ENCODE data around the gene GPR31.
A peak's percentile ranks its signal among the peaks of the same experiment; 100 is the strongest.

GPR31 gene

DNA sequence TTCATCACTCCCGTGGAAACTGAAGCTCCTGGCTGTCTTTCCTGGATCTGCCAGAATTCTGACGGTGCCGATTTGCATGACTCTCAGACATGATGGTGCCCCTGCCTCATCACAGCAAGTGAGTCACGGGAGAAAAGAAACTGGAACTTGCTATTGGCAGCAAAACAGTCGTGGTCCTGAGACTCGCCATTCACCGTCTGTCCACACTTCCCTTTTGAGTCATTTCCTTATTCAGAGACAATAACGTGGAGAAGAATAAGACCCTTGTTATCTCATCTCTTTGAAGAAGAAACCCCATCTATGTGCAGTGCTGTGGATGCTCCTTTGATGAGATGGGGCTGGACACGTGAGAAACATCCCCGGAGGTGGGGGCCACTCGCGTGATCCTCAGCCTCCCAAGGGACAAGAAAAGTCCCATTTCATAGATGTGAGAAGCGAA, 4.2 kb downstream of the GPR31 start:
- no peaks in the 10 kb centered on the region for H3K4me1 ChIP-seq (ENCODE audit: control insufficient read depth, insufficient read depth, low read length, poor library complexity, severe bottlenecking)
- no peaks in the 10 kb centered on the region for H3K36me3 ChIP-seq (ENCODE audit: control insufficient read depth, insufficient read depth, low read length)
- H3K4me3 ChIP-seq (ENCODE audit: insufficient read depth, low read depth, low read length, poor library complexity, severe bottlenecking) = peak overlapping the region; percentile 37
- no peak overlapping the region for H3K27ac ChIP-seq (ENCODE audit: insufficient read depth, low read length, poor library complexity, severe bottlenecking)
- no peaks in the 10 kb centered on the region for H3K27me3 ChIP-seq (replicated peaks; ENCODE audit: control insufficient read depth, insufficient read depth, low read length, poor library complexity, severe bottlenecking)
- peak in 1 of 3 donors; percentile 42 for DNase-seq
- no peaks in the 10 kb centered on the region for H3K9me3 ChIP-seq (ENCODE audit: control insufficient read depth, low read length)

DNA sequence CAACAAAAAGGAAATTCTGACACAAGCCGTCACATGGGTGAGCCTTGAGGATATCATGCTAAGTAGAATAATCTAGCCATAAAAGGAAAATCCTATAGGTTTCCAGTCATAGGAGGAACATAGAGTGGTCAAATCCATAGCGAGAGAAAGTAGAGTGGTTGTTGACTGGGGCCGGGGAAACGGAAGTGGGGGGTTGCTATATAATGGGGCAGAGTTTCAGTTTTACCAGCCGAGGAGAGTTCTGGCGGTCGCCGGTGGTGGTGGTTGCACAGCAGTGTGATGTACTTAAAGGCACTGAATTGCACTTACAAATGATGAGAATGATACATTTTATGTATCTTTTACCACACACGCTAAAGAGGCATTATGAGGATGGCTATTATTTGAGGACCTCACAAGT, 4.9 kb downstream of the GPR31 start:
- no peak for DNase-seq
- H3K4me3 ChIP-seq (ENCODE audit: insufficient read depth, low read depth, low read length, poor library complexity, severe bottlenecking) = peak overlapping the region; percentile 37
- no peak overlapping the region for H3K27ac ChIP-seq (ENCODE audit: insufficient read depth, low read length, poor library complexity, severe bottlenecking)
- H3K36me3 ChIP-seq (ENCODE audit: control insufficient read depth, insufficient read depth, low read length) = no peaks in the 10 kb centered on the region
- H3K9me3 ChIP-seq (ENCODE audit: control insufficient read depth, low read length) = no peaks in the 10 kb centered on the region
- H3K4me1 ChIP-seq (ENCODE audit: control insufficient read depth, insufficient read depth, low read length, poor library complexity, severe bottlenecking) = no peaks in the 10 kb centered on the region
- H3K27me3 ChIP-seq (replicated peaks; ENCODE audit: control insufficient read depth, insufficient read depth, low read length, poor library complexity, severe bottlenecking) = no peaks in the 10 kb centered on the region

- H3K36me3 ChIP-seq (ENCODE audit: control insufficient read depth, insufficient read depth, low read length) = no peaks in the 10 kb centered on the region
- H3K27me3 ChIP-seq (replicated peaks; ENCODE audit: control insufficient read depth, insufficient read depth, low read length, poor library complexity, severe bottlenecking) = no peaks in the 10 kb centered on the region
- no peak overlapping the region for H3K4me3 ChIP-seq (ENCODE audit: insufficient read depth, low read depth, low read length, poor library complexity, severe bottlenecking)
- no peaks in the 10 kb centered on the region for H3K9me3 ChIP-seq (ENCODE audit: control insufficient read depth, low read length)
- H3K4me1 ChIP-seq (ENCODE audit: control insufficient read depth, insufficient read depth, low read length, poor library complexity, severe bottlenecking) = no peaks in the 10 kb centered on the region
- DNase-seq = no peak
- H3K27ac ChIP-seq (ENCODE audit: insufficient read depth, low read length, poor library complexity, severe bottlenecking) = no peak overlapping the region
Measured at GRCh38 chr6:167151648-167152047, 6.1 kb downstream of the GPR31 start.

DNA sequence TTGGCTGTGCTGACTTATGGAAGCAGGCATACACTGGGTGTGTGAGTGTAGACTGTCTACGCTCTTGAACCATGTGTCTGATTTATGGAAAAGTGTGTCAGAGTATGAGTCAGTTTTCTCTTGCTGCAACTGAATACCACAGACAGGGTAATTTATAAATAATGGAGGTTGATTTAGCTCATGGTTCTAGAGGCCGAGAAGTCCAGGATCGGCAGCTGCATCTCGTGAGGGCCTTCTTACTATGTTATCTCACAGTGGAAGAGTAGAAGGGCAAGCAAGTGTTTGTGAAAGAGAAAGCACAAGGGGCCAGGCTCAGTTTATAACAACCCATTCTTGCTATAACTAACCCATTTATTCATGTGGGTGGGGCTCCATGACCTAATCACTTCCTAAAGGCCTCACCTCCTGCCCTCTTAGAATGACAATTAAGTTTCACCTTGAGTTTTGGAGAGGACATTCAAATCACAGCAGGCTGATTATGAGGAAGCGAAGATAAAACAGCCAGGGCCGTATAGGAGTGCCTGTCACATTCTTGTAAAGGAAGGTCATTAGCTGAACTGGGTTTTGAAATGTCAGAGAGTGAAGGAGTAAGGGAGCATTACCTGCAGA, 6.7 kb downstream of the GPR31 start:
- H3K27ac ChIP-seq (ENCODE audit: insufficient read depth, low read length, poor library complexity, severe bottlenecking) = no peak overlapping the region
- no peak overlapping the region for H3K4me3 ChIP-seq (ENCODE audit: insufficient read depth, low read depth, low read length, poor library complexity, severe bottlenecking)
- no peaks in the 10 kb centered on the region for H3K4me1 ChIP-seq (ENCODE audit: control insufficient read depth, insufficient read depth, low read length, poor library complexity, severe bottlenecking)
- no peaks in the 10 kb centered on the region for H3K27me3 ChIP-seq (replicated peaks; ENCODE audit: control insufficient read depth, insufficient read depth, low read length, poor library complexity, severe bottlenecking)
- DNase-seq = no peak
- H3K9me3 ChIP-seq (ENCODE audit: control insufficient read depth, low read length) = no peaks in the 10 kb centered on the region
- H3K36me3 ChIP-seq (ENCODE audit: control insufficient read depth, insufficient read depth, low read length) = no peaks in the 10 kb centered on the region

- H3K27me3 ChIP-seq (replicated peaks; ENCODE audit: control insufficient read depth, insufficient read depth, low read length, poor library complexity, severe bottlenecking) = no peaks in the 10 kb centered on the region
- DNase-seq = no peak
- H3K9me3 ChIP-seq (ENCODE audit: control insufficient read depth, low read length) = no peaks in the 10 kb centered on the region
- no peaks in the 10 kb centered on the region for H3K36me3 ChIP-seq (ENCODE audit: control insufficient read depth, insufficient read depth, low read length)
- H3K4me1 ChIP-seq (ENCODE audit: control insufficient read depth, insufficient read depth, low read length, poor library complexity, severe bottlenecking) = no peaks in the 10 kb centered on the region
- H3K4me3 ChIP-seq (ENCODE audit: insufficient read depth, low read depth, low read length, poor library complexity, severe bottlenecking) = no peak overlapping the region
- no peak overlapping the region for H3K27ac ChIP-seq (ENCODE audit: insufficient read depth, low read length, poor library complexity, severe bottlenecking)
Measured at GRCh38 chr6:167148997-167149396, 8.8 kb downstream of the GPR31 start.

- no peaks in the 10 kb centered on the region for H3K27me3 ChIP-seq (replicated peaks; ENCODE audit: control insufficient read depth, insufficient read depth, low read length, poor library complexity, severe bottlenecking)
- H3K4me3 ChIP-seq (ENCODE audit: insufficient read depth, low read depth, low read length, poor library complexity, severe bottlenecking) = no peak overlapping the region
- no peak overlapping the region for H3K27ac ChIP-seq (ENCODE audit: insufficient read depth, low read length, poor library complexity, severe bottlenecking)
- no peaks in the 10 kb centered on the region for H3K36me3 ChIP-seq (ENCODE audit: control insufficient read depth, insufficient read depth, low read length)
- no peaks in the 10 kb centered on the region for H3K4me1 ChIP-seq (ENCODE audit: control insufficient read depth, insufficient read depth, low read length, poor library complexity, severe bottlenecking)
- DNase-seq = no peak
- no peaks in the 10 kb centered on the region for H3K9me3 ChIP-seq (ENCODE audit: control insufficient read depth, low read length)
Measured at GRCh38 chr6:167148021-167148420, 9.8 kb downstream of the GPR31 start.

GRCh38 chr6:167146977-167147376, 10.8 kb downstream of the GPR31 start:
- no peaks in the 10 kb centered on the region for H3K27me3 ChIP-seq (replicated peaks; ENCODE audit: control insufficient read depth, insufficient read depth, low read length, poor library complexity, severe bottlenecking)

DNA sequence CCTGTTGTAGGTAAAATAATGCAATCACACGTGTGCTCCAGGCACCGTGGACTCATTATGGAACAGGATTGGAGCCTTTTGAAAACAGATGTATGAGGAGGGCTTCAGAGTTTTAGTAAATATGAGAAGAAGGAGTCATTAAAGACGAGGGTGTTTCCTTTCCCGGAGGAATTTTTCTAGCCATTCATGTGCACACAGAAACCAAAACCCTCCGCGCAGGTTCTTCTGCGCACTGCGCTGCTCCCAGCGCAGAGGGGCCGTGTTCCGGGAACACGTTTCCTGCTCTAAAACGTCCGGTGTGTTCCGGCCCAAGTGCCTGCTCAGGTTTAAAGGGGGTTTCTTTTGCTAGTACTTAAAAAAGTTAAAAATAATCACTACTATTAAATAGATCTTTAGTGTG, 11.6 kb downstream of the GPR31 start:
- no peak overlapping the region for H3K27ac ChIP-seq (ENCODE audit: insufficient read depth, low read length, poor library complexity, severe bottlenecking)
- DNase-seq = no peak
- H3K36me3 ChIP-seq (ENCODE audit: control insufficient read depth, insufficient read depth, low read length) = no peaks in the 10 kb centered on the region
- H3K4me3 ChIP-seq (ENCODE audit: insufficient read depth, low read depth, low read length, poor library complexity, severe bottlenecking) = no peak overlapping the region
- H3K9me3 ChIP-seq (ENCODE audit: control insufficient read depth, low read length) = no peaks in the 10 kb centered on the region
- peaks cover 8% of the 10 kb centered on the region for H3K4me1 ChIP-seq (ENCODE audit: control insufficient read depth, insufficient read depth, low read length, poor library complexity, severe bottlenecking)
- H3K27me3 ChIP-seq (replicated peaks; ENCODE audit: control insufficient read depth, insufficient read depth, low read length, poor library complexity, severe bottlenecking) = no peaks in the 10 kb centered on the region

More at GRCh38 chr6:167146977-167147376, 10.8 kb downstream of the GPR31 start:
- H3K27ac ChIP-seq (ENCODE audit: insufficient read depth, low read length, poor library complexity, severe bottlenecking) = no peak overlapping the region
- H3K4me3 ChIP-seq (ENCODE audit: insufficient read depth, low read depth, low read length, poor library complexity, severe bottlenecking) = no peak overlapping the region
- H3K36me3 ChIP-seq (ENCODE audit: control insufficient read depth, insufficient read depth, low read length) = no peaks in the 10 kb centered on the region
- H3K4me1 ChIP-seq (ENCODE audit: control insufficient read depth, insufficient read depth, low read length, poor library complexity, severe bottlenecking) = peaks cover 2% of the 10 kb centered on the region
- DNase-seq = no peak
- no peaks in the 10 kb centered on the region for H3K9me3 ChIP-seq (ENCODE audit: control insufficient read depth, low read length)

- Histone ChIP-seq H3K4me1 (ENCODE audit: control insufficient read depth, insufficient read depth, low read length, poor library complexity, severe bottlenecking) (peaks cover 13% of the 10 kb centered on the region), H3K27ac (ENCODE audit: insufficient read depth, low read length, poor library complexity, severe bottlenecking) (no peak overlapping the region)
- DNase-seq = no peak
Measured at GRCh38 chr6:167145461-167145860, 12.3 kb downstream of the GPR31 start.

DNA sequence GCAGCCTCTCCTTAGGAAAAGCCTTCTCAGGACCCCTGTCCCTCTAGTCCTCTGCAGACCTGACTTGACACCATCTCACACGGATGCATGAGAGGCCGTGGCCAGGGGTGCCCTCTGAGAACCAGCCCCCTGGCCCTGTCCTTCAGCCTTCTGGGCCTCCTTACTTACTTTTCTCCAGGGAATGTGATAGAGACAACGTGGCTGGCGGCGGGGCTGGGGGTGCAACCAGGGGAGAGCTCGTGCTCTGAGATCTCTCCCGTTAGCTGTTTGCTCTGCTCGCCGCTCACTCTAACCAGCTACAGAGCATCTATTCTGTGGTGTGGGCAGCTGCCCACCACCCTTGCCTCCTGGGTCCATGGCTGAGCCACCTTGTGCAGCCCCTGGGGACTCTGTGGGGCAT, 14.7 kb downstream of the GPR31 start:
- H3K4me1 ChIP-seq (ENCODE audit: control insufficient read depth, insufficient read depth, low read length, poor library complexity, severe bottlenecking) = peaks cover 13% of the 10 kb centered on the region
- H3K9me3 ChIP-seq (ENCODE audit: control insufficient read depth, low read length) = no peaks in the 10 kb centered on the region
- no peak for DNase-seq
- H3K27ac ChIP-seq (ENCODE audit: insufficient read depth, low read length, poor library complexity, severe bottlenecking) = no peak overlapping the region
- H3K36me3 ChIP-seq (ENCODE audit: control insufficient read depth, insufficient read depth, low read length) = peaks cover under 1% of the 10 kb centered on the region
- H3K4me3 ChIP-seq (ENCODE audit: insufficient read depth, low read depth, low read length, poor library complexity, severe bottlenecking) = no peak overlapping the region
- H3K27me3 ChIP-seq (replicated peaks; ENCODE audit: control insufficient read depth, insufficient read depth, low read length, poor library complexity, severe bottlenecking) = no peaks in the 10 kb centered on the region

More at GRCh38 chr6:167145461-167145860, 12.3 kb downstream of the GPR31 start:
- Histone ChIP-seq H3K36me3 (ENCODE audit: control insufficient read depth, insufficient read depth, low read length) (no peaks in the 10 kb centered on the region), H3K9me3 (ENCODE audit: control insufficient read depth, low read length) (no peaks in the 10 kb centered on the region), H3K27me3 (replicated peaks; ENCODE audit: control insufficient read depth, insufficient read depth, low read length, poor library complexity, severe bottlenecking) (no peaks in the 10 kb centered on the region), H3K4me3 (ENCODE audit: insufficient read depth, low read depth, low read length, poor library complexity, severe bottlenecking) (no peak overlapping the region)
